Right hindlimb (tissue), 1 donor: ENCODE results near the gene TBL2.
"Not testable (repeated sequence)": the region's sequence is repeated elsewhere in the genome, so short reads cannot be mapped to it uniquely, and the experiment has no call there.

Experiments
- DNase-seq: peaks from one replicate; pipeline ENCODE4 v3.0.0-alpha.2; 2018

TBL2 gene, protein sequence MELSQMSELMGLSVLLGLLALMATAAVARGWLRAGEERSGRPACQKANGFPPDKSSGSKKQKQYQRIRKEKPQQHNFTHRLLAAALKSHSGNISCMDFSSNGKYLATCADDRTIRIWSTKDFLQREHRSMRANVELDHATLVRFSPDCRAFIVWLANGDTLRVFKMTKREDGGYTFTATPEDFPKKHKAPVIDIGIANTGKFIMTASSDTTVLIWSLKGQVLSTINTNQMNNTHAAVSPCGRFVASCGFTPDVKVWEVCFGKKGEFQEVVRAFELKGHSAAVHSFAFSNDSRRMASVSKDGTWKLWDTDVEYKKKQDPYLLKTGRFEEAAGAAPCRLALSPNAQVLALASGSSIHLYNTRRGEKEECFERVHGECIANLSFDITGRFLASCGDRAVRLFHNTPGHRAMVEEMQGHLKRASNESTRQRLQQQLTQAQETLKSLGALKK

GRCh38 chr7:73578342-73579128 lies at the start of gene TBL2:
TSS of gene TBL2 (minus strand) at chr7:73578579. CDS start at chr7:73578549, 30 bp downstream.
- peak; percentile 99 for DNase-seq

DNA sequence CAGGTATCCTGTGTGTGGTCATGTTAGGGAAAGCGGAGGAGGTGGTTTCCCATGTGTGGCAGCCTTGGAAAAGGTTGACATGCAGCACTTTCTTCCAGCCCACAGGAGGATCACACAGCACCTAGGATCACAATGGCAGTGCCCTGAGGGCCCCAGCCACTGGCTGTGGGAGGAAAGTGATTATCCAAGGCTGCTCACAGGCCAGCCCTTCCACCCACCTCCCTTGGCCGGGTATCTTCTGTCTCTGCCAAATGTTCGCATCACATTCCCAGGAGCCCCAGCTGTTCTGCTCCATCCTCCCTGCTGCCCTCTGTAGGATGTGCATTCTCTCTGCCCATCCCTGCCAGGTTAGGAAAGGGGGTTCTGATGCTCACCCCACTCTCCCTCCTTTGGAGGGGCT lies 48.4 kb upstream of the TBL2 start:
- no peak for DNase-seq

GRCh38 chr7:73625276-73625675 lies 46.9 kb upstream of the TBL2 start:
- no peak for DNase-seq

- DNase-seq: no peak
These were observed 46.3 kb upstream of the TBL2 start for GRCh38 chr7:73624669-73625001.

GRCh38 chr7:73623798-73624668 lies 45.7 kb upstream of the TBL2 start, which contains the start of gene MLXIPL:
TSS of gene MLXIPL (minus strand) at chr7:73624522. CDS start at chr7:73624492, 30 bp downstream.
- DNase-seq: peak; percentile 63

DNA sequence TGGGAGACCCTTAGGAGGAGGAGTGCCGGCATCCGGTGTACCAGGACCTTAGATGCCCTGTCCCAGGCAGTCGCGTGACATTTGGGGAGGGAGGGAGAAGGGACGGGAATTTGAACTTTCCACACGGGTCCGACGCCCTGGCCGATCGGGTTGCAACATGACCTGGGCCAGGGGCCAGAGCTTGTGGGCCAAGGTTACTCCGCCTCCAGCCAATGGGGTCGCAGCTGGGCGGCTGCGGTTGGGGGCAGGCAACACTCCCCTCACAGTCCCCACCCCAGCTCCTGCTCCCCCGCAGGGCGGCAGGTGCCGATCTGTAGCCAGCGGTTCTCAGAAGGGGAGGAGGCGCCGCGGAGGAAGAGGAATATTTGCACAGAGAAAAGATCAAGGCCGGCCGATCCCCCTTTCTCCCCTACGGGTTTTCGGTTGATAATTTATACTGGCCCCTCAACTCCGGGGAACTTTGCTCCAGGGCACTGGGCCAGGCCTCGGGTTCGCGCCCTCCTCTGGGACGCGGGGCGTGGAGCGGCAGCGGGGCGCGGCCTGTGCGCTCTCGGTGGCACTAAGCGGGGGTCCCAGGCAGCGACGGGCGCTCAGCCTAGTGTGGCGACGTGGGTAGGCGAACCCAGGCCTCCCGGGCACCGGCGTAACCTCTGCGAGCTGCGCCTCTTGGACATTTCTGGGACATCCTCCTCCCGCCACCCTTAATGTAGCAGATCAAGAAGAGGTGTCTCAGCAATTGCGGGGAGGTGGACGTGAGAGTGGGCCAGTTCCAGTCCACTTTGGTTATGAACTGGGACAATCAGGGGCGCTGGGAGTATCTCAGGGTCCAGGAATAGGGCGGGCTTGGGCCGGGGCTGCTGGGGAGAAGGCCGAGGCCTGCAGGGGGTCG lies 44.8 kb upstream of the TBL2 start:
- DNase-seq: no peak

DNA sequence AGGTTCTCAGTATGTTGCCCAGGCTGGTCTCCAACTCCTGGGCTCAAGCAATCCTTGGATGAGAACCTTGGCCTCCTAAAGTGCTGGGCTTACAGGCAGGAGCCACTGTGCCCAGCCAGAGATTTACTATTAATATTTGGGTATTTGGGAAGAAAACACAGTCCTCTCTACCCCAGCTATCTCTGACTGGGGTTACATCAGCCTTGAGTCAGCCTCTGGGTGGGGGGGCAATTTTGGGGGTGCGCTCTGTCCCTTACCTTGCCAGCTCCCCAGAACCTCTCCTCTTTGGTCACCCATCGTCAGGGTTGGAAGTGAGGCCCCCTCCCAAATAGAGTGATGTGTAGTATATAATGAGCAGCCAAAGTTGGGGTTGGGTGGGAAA lies 44.1 kb upstream of the TBL2 start:
- DNase-seq: no peak

DNA sequence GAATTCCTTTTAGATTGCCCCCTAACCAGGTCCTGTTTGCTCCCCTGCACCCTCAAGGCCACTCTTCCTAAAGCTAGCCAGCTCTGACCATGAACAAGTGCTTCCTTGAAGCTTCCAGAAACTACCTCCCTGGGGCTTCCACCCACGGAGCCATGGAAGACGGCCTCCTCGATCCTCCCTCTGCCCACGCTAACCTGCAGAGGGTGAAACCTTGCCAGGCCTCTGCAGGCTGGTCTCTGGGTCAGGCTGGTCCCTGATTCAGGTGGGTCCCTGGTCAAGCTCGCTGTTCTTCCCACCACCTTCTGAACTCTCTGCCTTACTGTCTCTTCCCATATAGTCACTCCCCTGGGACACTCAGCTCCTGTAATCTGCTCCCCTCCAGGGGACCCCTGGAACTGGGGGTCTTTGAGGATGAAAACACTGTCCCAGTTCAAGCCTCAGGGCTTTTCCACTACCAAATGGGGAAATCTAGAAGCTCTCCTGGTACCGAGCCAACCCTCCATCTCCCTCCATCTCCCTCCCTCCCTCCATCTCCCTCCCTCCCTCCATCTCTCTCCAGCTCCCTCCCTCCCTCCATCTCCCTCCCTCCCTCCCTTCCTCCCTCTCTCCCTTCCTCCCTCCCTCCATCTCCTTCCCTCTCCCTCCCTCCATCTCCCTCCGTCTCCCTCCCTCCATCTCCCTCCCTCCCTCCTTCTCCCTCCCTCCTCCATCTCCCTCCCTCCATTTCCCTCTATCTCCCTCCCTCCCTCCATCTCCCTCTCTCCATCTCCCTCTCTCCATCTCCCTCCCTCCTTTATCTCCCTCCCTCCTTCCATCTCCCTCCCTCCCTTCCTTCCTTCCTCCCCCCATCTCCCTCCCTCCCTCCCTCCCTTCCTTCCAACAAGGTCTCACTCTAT lies 43.0 kb upstream of the TBL2 start:
- DNase-seq: no peak

GRCh38 chr7:73619394-73619793 lies 41.0 kb upstream of the TBL2 start:
- DNase-seq: not testable (repeated sequence)

GRCh38 chr7:73618538-73618937 lies 40.2 kb upstream of the TBL2 start:
- no peak for DNase-seq

- not testable (repeated sequence) for DNase-seq
These were observed 39.1 kb upstream of the TBL2 start for GRCh38 chr7:73617520-73617919.

DNA sequence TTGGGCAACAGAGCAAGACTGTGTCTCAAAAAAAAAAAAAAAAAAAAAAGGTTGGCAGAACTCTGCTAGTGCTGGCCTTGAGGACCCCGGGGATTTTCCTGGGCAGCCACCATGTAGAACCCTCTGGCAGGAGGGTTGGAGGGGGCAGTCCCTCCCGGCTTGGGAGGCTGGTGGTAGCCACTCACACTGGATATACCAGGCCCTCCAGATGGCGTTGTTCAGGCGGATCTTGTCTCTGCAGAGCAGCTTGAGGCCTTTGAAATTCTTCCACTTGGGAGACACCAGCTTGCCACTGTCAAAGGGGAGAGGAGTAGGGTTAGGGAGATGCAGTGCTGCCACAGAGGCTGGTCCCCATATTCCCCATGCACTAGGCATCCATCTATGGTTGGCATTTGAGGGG lies 37.5 kb upstream of the TBL2 start:
- DNase-seq: no peak

DNA sequence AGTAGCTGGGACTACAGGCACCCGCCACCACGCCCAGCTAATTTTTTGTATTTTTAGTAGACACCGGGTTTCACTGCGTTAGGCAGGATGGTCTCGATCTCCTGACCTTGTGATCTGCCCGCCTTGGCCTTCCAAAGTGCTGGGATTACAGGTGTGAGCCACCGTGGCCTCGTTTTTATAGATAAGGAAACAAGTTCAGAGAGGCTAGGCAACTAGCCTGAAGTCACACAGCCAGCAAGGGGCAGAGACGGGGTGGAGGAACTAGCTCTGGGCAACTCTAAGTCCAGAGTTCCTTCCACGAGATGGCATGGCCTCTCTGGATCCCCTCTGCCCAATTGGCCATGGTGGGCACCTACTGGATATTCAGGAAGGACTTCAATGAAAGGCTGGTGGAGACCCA lies 36.6 kb upstream of the TBL2 start:
- DNase-seq: not testable (repeated sequence)

DNA sequence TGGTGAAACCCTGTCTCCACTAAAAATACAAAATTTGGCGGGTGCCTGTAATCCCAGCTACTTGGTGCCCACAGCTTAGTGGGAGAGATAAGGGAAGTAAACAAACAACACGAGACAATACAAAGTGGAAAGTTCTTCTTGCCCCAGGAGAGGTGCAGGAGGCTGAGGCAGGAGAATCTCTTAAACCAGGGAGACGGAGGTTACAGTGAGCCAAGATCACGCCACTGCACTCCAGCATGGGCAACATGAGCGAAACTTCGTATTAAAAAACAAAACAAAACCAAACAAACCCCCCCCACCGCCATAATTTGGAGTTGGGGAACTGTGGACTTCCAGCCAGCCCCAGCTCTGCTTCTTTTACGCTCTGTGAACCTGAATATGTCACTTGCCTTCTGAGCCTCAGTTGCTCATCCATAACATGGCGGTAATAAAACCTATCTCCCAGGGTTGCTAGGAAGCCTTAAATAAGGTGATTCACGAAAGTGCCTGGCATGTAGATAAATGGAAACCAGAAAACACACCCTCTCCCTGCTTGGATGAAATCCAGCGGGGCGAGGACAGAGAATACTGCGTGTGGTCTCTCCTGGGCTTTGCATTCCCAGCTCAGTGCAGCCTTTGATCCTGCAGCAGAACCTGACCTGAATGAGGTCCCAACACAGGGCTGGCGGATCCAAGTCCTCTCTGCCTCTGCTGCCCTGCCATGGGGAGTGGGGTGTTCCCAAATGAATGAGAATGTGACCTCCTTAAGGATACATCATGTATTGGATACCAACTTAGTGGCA lies 35.8 kb upstream of the TBL2 start:
- DNase-seq: no peak

DNA sequence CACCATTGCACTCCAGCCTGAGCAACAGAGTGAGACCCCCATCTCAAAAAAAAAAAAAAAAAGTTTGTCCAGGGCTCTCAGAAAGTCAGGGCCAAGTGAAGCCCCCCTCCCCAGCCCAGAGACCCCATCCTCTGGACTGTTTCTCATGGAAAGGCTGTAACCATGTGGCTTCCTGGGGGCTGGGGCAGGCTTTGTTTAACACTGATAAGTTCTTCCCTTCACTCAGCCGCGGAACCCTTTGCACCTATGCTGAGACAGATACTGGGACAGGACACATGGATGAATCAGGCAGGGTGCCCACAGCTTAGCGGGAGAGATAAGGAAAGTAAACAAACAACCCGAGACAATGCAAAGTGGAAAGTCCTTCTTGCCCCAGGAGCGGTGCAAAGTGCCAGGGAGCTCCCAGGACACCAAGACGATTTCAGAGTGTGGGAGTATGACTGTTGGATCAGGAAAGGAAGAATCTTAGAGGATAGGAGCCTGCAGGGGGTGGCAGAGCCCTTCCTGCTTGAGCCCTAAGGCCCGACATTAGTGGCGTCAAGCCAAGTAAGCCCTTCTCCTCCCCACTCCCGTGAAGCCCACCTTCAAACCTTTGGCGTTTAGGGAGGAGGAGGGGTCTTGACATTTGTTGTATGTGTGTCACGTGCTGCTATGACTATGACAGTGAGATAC lies 34.4 kb upstream of the TBL2 start:
- no peak for DNase-seq

DNA sequence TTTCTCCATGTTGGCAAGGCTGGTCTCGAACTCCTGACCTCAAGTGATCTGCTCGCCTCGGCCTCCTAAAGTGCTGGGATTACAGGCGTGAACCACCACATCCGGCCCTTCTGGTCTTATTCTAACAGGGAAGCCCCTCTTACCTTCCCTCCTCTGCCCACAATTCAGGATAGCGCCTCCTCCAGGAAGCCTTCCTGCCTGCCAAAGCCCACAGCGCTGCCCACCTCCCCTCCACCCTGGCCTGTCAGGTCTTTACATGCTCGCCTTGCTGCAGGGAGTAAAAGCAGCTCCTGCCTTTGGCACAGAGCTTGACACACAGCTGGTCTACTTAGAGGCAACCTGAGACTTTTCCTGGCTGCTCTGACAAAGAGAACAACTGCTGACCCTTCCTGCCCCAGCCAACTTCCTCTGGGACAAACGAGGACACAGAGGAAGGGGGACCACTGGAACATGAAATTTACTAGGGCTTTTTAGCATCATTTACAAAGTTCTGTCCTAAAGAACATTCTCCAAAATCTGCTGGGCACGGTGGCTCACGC lies 32.7 kb upstream of the TBL2 start:
- no peak for DNase-seq

DNA sequence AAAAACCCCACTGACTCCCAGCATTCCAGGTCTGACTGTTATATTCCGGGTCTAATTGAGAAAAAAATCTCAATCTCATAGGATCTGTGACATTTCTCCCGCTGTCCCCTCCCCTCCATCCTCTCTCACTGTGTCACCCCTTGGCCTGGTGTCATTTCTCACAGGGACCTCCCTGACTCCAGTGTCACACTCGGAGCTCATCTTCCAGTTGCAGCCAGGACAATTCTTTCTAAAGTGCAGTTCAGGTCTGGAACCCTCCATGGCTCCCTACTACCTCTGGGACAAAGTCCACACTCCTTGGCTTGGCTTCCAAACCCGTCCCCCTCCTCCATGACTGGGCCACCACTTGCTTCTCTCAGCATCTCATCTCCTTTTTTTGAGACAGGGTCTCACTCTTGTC lies 31.7 kb upstream of the TBL2 start:
- DNase-seq: no peak

GRCh38 chr7:73607692-73607983 lies 29.3 kb upstream of the TBL2 start:
- not testable (repeated sequence) for DNase-seq
